ENCODE measurements around the gene PPIL4. TPM values are rescaled to one million over a fixed set of nuclear protein-coding genes. Genes with fewer than 3 reads are reported as not detected.

The PPIL4 gene, protein sequence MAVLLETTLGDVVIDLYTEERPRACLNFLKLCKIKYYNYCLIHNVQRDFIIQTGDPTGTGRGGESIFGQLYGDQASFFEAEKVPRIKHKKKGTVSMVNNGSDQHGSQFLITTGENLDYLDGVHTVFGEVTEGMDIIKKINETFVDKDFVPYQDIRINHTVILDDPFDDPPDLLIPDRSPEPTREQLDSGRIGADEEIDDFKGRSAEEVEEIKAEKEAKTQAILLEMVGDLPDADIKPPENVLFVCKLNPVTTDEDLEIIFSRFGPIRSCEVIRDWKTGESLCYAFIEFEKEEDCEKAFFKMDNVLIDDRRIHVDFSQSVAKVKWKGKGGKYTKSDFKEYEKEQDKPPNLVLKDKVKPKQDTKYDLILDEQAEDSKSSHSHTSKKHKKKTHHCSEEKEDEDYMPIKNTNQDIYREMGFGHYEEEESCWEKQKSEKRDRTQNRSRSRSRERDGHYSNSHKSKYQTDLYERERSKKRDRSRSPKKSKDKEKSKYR
- total RNA-seq (24.3 and 27.8 TPM in 2 replicates), polyA plus RNA-seq (1.2 and 2.2 TPM in 2 replicates), polyA minus RNA-seq (3.5 and 3.6 TPM in 2 replicates), Bru-seq, nascent RNA (percentile 86 among the genes with signal in this experiment), BruChase-seq, experiment 1, labeled RNA remaining after a 6-hour chase (percentile 87 among the genes with signal in this experiment), BruChase-seq, experiment 2, labeled RNA remaining after a 2-hour chase (percentile 89 among the genes with signal in this experiment)
- polyA plus RNA-seq (2011; cell fraction: cytosol; rRNA removed), result 4.0 and 4.3 TPM in 2 replicates
- polyA plus RNA-seq (2011; cell fraction: nucleus; rRNA removed), result 6.3 and 9.3 TPM in 2 replicates
- 16.2 and 23.6 TPM in 2 replicates for polyA plus RNA-seq (2012)
- polyA minus RNA-seq (2011; cell fraction: cytosol; rRNA and poly(A)+ RNA removed), result 3.0 TPM
- polyA minus RNA-seq (2011; cell fraction: nucleus; rRNA and poly(A)+ RNA removed), result 7.5 and 8.0 TPM in 2 replicates
- long read RNA-seq, transcript PPIL4-201 (13 exons, 2,232 nt), result major isoform, 58 of 72 reads
- long read RNA-seq, partial matches to known transcripts, result 4 of 72 reads
- long read RNA-seq, other reads (novel, unspliced or antisense), result 9 of 72 reads

DNA sequence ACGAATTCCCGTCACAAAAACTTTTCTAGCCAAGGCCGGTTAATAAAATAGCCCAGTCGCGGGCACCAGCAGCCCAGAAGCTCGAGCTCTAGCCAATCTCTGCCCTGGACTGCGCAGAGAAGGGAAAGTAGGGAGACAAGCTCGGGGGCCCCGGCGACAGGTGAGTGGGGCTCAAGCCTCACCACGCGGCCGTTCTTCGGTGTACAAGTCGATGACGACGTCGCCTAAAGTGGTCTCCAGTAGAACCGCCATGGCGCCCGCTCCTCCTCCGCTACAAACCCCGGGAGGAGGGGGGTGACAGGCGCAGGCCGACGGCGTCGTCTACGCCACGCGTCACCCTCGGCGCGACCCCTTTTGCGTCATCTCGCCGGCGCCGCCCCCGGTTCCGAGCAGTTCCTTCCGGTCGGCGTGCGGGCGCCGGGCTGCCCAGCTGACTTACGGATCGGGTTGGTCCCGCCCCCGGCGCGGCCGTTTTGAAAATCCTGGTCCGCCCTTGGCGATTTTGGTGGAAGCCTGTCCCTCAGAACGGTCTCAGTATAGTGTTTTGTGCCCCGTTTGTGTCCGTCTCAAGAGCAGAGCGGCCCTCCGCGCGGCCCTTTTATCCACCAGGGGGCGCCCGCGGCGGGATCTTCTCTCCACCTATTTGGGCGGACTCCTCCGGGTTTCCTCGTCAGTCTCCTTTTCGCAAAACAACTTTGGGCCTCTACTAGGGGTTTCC is at the start of gene PPIL4:
TSS of gene PPIL4 (minus strand) at position 290 of the 718 bp plus-strand sequence. CDS start at position 252, 38 bp downstream.
- Histone ChIP-seq H3K9ac (replicated peaks; ENCODE audit: extremely low read depth, insufficient read depth, low read length) (peak within 1 kb of the TSS; percentile 98), H3K27ac (ENCODE audit: insufficient read depth, low read depth, low read length) (peak within 1 kb of the TSS; percentile 92), H3K9me3 (replicated peaks; ENCODE audit: control insufficient read depth, insufficient read depth, low read length) (no peaks in the 10 kb centered on the region), H3K36me3 (ENCODE audit: control insufficient read depth in 2 of 2, extremely low read depth in 1 of 2, insufficient read depth in 2 of 2, low read length in 2 of 2) (no peaks in the 10 kb centered on the region), H3K27me3 (ENCODE audit: control insufficient read depth in 2 of 2, insufficient read depth in 2 of 2, low read length in 2 of 2) (peaks cover 2 to 7% of the 10 kb centered on the region in 2 experiments), H2AFZ (ENCODE audit: low read depth, low read length) (peak within 1 kb of the TSS; percentile 57), H3K79me2 (ENCODE audit: control insufficient read depth, insufficient read depth, low read length) (peaks cover 36% of the 10 kb centered on the region), H3K4me3 (replicated peaks in 1 of 3; ENCODE audit: insufficient read depth in 1 of 3, low read depth in 1 of 3, low read length in 3 of 3) (peak within 1 kb of the TSS; percentile 59 to 85 (median 62)), H3K4me1 (ENCODE audit: control insufficient read depth, extremely low read depth, insufficient read depth, low read length) (peaks cover 8% of the 10 kb centered on the region), H3K4me2 (ENCODE audit: insufficient read depth, low read length) (peak within 1 kb of the TSS; percentile 91), H3K9me1 (replicated peaks; ENCODE audit: control insufficient read depth, extremely low read depth, insufficient read depth, low read length) (no peaks in the 10 kb centered on the region), H4K20me1 (replicated peaks; ENCODE audit: control insufficient read depth, extremely low read depth, insufficient read depth, low read length) (no peaks in the 10 kb centered on the region)
- DNase-seq (ENCODE audit: low read depth, low spot score) (peak; percentile 96), FAIRE-seq (peak; percentile 89)
- CTCF ChIA-PET, result interaction anchor here (0.9 to 4.3 kb wide), 6 partner anchors 9 to 517 kb away, joined by 4 to 35 read pairs (median 4); partner anchors contain the start of gene GINM1
- TF ChIP-seq POLR2AphosphoS5 (IDR thresholded peaks at IDR 0.05; ENCODE audit: insufficient read depth, low read depth, low read length) (peak; percentile 96), FOS (IDR thresholded peaks at IDR 0.05; ENCODE audit: borderline replicate concordance, insufficient read depth, low read length) (peak; percentile 4), EZH2 (IDR thresholded peaks at IDR 0.05; ENCODE audit: borderline replicate concordance, low read depth, low read length, severe bottlenecking) (no peak), JUN (IDR thresholded peaks at IDR 0.05; ENCODE audit: borderline replicate concordance, insufficient read depth, insufficient read length, low read depth) (no peak), POLR2A (IDR thresholded peaks at IDR 0.05; ENCODE audit: low read depth, low read length) (peak; percentile 82), GATA2 (IDR thresholded peaks at IDR 0.05; ENCODE audit: insufficient read depth, insufficient read length, low read depth, low read length) (no peak), MAX (IDR thresholded peaks at IDR 0.05; ENCODE audit: insufficient read depth, insufficient read length) (peak; percentile 77), MYC (IDR thresholded peaks at IDR 0.05; ENCODE audit: low read depth, low read length) (peak; percentile 85)
- TF ChIP-seq, protein P1, sequence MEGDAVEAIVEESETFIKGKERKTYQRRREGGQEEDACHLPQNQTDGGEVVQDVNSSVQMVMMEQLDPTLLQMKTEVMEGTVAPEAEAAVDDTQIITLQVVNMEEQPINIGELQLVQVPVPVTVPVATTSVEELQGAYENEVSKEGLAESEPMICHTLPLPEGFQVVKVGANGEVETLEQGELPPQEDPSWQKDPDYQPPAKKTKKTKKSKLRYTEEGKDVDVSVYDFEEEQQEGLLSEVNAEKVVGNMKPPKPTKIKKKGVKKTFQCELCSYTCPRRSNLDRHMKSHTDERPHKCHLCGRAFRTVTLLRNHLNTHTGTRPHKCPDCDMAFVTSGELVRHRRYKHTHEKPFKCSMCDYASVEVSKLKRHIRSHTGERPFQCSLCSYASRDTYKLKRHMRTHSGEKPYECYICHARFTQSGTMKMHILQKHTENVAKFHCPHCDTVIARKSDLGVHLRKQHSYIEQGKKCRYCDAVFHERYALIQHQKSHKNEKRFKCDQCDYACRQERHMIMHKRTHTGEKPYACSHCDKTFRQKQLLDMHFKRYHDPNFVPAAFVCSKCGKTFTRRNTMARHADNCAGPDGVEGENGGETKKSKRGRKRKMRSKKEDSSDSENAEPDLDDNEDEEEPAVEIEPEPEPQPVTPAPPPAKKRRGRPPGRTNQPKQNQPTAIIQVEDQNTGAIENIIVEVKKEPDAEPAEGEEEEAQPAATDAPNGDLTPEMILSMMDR (IDR thresholded peaks at IDR 0.05; ENCODE audit: extremely low read depth in 1 of 2, insufficient read depth in 1 of 2, low read depth in 1 of 2, low read length in 2 of 2), result peak; percentile 82
- no TSS peak for BruUV-seq (replicated peaks)
- dilution Hi-C loops (cut with MboI; ENCODE audit: extremely low pct_ligation_motif_present, low sequenced_read_pairs), result no loop called here
- intact Hi-C loops (cut with micrococcal nuclease), result loop anchor here (1.0 to 10.0 kb wide), 7 partner anchors 20 to 381 kb away; partner anchors contain the start of genes GINM1, KATNA1, LATS1 and NUP43
- POLR2A ChIA-PET, result no interaction called here
